ENCODE measurements around the gene MAGEA10.
"Not testable (repeated sequence)": the region's sequence is repeated elsewhere in the genome, so short reads cannot be mapped to it uniquely, and the experiment has no call there.

The MAGEA10 gene

GRCh38 chrX:152138388-152138784 lies at the start of gene MAGEA10:
MAGEA10 (minus strand) TSS chrX:152138577; CDS start chrX:152135620, 2,957 bp downstream.
- no peak for DNase-seq

GRCh38 chrX:152177497-152178269 lies 39.3 kb upstream of the MAGEA10 start:
- no peak for DNase-seq

- DNase-seq: no peak
These were observed 38.7 kb upstream of the MAGEA10 start for GRCh38 chrX:152177052-152177451.

DNA sequence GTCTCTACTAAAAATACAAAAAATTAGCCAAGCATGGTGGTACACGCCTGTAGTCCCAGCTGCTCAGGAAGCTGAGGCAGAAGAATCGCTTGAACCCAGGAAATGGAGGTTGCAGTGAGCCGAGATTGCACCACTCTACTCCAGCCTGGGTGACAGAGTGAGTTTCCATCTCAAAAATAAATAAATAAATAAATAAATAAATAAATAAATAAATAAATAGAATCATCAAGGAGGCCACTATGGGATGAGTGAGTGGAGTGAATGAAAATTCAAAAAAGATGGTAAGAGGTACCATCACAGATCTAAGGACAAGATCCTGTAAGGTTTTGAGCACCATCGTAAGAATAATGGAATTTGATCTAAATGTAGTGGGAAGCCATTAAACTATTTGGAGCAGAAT lies 37.5 kb upstream of the MAGEA10 start:
- not testable (repeated sequence) for DNase-seq

- DNase-seq: not testable (repeated sequence)
These were observed 35.5 kb upstream of the MAGEA10 start for GRCh38 chrX:152173923-152174322.

DNA sequence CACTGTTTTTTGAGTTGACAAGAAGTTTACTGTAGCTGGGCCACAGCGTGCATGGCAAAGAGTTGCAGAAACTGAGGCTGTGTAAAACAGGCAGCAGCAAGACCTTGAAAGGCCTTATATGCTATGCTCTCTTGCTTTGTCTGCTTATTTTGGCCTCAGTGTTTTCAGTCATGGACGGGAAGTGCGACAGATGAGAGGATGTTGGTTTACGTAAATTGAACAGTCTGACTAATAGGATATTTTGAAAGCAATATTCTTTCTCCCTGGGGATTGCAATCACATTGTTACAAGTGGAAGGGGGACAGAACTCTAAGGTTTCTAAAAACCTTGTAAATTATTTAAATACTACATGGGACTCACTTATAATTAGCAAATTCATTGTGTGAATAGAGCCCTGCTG lies 32.2 kb upstream of the MAGEA10 start:
- DNase-seq: no peak

DNA sequence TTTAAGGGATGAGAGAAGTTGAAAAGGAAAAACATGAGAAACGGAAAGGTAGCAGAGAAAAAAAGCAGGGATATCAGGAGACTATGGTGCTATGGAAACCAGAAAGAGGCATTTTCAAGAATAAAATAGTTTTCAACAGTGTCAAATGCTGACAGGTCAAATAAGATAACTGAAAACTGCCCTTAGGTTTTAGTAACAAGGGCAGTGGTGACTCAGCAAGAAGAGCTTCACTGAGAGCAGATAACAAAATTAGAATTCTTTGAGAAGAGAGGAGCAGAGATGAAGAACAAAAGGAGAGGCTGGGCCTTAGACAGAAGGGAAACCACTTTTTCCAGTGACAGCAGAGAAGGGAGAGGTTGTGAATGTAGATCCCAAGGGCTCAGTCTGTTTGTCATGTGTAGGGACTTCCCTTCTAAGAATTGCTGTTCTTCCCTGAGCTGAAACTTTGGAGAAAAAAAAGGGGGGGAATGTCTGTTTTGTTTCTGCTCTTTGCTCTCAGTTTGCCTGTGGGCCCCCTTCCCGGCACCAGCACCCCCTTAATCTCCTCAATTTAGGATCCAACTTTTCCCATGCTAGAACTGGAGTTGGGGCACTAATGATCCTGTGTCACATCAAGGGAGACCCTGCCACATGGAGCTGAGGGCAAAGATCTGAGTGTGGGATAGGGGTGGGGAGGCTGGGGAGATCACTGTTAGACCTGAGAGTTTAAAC lies 26.8 kb upstream of the MAGEA10 start:
- no peak for DNase-seq

DNA sequence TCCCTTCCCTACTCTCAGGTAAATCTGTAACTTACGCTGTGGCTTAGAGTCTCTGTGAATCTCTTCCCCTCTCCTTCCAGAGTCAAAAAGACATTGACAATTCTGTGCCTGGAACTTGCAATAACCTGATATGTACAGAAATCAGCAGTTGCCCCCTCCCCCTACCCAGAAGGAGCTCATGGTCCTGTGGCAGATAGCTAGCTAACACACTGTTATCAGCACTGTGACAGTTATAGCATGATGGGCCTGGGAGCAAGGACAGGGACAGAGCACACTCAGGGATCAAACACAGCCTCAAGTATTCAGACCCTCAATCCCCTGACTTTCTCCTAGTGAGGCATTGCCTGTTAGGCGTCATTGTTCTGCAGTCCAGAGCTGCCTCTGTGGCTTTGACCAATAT lies 18.7 kb upstream of the MAGEA10 start:
- no peak for DNase-seq

DNA sequence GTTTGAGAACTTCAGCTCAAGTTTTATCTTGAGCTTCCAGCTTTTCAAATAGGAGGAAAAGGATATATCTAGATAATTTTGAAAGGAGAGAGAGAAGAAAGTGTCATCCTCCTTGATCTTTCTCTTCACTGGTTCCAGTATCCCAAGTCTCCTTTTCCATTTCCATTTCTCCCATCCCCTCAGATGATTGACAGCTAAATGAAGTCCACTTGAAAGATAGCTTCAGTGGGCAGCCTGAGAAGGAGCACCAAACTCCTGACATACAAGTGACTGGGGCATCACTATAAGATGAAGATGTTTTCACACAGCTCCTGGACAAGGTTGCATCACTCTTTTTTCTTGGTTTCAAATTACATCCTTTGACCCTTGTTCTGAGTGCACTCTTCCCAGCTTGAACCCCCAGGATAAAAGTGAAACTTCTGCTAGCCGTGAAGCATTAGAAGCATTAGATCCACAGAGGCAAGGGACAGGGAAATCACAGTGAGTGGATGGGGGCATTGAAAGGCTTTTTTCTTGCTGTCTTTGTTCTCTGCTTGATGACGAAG lies 17.5 kb upstream of the MAGEA10 start:
- DNase-seq: no peak

DNA sequence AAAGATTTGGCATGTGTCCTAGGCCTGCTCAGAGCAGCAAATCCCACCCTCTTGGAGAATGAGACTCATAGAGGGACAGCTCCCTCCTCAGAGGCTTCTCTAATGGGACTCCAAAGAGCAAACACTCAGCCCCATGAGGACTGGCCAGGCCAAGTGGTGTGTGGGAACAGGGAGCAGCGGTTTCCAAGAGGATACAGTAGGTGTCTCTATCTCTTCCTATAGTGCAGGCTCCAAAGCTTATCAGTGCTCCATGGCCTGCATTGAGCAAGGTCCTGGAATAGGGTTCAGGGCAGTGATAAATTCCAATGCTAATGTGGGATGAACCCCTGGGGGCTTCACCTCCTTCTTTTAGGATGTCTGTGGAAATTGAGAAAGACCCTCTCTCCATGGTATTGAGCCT lies 15.7 kb upstream of the MAGEA10 start:
- DNase-seq: no peak

GRCh38 chrX:152151256-152151655 lies 12.9 kb upstream of the MAGEA10 start:
- no peak for DNase-seq

- no peak for DNase-seq
These were observed 11.3 kb upstream of the MAGEA10 start for GRCh38 chrX:152149648-152150047.

DNA sequence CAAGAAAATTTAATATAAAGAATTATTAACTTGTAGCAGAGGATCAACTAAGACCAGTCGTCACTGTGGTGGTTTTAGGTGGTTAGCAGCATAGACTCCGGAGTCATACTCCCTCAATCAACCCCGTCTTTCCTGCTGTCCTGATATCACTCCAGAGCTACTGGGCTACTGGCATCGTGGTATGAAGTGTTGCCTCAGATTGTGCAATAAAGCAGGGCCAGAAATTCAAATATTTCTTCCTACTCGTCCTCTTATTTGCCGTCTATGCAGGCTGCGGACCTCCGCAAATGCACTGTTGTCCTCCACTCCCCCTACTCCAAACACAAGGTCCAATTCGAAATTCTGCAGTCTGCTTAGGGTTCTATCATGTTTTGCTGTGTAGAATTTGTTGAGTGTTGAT lies 1.2 kb upstream of the MAGEA10 start:
- DNase-seq: no peak

DNA sequence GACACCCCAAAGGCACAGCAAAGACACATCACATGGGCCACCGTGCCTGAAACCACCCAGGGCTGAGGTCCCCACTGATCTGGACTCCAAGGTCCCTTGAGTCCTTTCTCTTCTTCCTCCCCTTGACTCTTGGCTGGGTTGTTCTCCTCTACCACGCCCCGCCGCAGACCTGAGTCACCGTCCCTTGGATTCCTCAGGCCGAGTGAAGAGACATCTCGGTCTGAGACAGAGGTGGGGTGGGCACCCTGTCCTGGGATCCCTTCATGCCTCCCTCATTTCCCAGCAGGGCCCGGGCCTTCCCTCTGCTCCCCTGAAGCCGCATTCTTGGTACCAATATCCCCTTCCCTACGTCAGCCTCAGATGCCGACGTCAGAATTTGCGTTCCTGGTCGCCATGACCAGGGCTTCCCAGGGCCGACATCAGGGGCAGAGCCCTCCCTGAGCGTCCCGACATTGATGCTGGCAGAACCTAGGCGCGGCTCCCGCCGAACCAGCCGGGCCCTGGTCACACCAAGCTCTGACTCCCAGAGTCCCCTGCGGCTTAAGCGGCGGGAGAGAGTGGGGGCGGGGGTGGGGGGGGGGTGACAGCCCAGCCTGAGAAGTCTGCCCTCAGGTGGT lies 498 bp downstream of the MAGEA10 start:
- DNase-seq: no peak

DNA sequence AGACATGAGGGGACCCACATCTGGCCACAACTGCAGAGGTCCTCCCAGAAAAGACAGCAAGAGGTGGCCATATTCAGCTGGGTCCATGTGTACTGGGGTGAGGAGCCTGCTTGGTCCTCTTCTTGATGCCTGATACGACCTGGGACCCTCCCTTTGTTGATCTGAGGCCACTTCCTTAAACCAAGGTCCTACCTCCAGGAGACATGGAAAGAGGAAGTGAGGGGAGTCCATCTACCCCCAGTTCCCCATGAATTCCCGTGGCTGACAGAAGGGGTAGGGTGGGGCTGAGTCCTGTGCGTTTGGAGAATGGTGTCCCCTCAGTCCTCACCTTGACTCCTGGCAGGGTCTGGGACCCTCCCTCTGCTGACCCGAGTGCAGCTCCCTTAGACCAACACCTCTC lies 2.1 kb downstream of the MAGEA10 start:
- DNase-seq: no peak

GRCh38 chrX:152131525-152131924 lies 6.9 kb downstream of the MAGEA10 start:
- no peak for DNase-seq

- DNase-seq: not testable (repeated sequence)
These were observed 9.1 kb downstream of the MAGEA10 start for GRCh38 chrX:152129069-152129844.

DNA sequence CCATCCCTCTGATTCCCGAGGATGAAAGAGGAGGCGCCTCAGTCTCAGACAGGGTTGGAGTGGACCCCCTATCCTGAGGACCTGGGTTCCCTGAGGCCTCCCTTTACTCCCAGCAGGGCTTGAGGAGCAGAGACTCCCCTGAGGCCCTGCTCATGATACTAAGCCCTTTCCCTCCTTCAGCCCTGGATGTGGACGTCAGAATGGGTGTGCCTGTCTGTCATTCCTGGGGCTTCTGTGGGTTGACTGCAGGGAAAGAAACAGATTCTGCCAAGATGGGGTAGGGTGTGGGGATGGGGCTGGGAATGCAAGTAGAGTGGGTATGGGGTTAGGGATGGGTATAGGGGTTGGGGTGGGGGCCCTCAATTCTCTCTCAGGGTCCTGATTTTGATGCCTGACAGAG lies 21.1 kb downstream of the MAGEA10 start:
- DNase-seq: no peak

DNA sequence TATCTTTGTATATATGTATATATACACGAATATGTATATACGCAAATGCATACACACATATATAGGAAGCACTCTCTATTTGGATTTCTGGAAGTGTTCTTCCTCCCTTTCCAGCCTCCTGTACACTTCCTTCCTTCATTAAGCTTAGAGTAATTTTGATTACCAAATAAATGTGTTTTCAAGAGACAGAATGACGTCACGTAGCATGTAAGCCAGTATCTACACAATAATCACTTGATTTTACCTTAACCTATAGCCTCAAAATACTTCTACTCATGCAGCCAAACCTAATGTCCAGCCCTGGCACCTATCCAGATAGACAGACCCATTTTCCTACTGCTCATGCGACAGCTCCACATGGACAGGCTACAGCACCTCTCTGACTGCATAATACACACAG lies 29.9 kb downstream of the MAGEA10 start:
- DNase-seq: no peak

DNA sequence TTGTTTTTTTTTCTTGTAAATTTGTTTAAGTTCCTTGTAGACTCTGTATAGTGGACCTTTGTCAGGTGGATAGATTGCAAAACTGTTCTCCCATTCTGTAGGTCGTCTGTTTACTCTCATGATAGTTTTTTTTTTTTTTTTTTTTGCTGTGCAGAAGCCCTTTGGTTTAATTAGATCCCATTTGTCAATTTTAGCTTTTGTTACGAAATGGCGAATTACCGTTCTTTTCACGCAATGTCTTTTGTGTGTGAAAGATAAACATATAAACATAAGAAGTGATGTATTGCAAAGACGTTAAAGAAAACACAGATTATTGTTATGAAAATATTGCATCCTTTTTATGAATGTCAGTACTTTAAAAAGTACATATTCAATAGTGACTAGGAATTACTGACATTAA lies 34.5 kb downstream of the MAGEA10 start:
- no peak for DNase-seq

GRCh38 chrX:152086141-152086540 lies 52.2 kb downstream of the MAGEA10 start:
- DNase-seq: no peak

All from CD4-positive, alpha-beta T cell treated with Interleukin-6 for 4 hours (primary cell).